NCI-H1436 (cell line): ENCODE data around the gene DDX53.

Experiments used
- DNase-seq: peaks from one replicate; lab custom pipeline; 2025; lab: John Stamatoyannopoulos, UW

The DDX53 gene

DNA sequence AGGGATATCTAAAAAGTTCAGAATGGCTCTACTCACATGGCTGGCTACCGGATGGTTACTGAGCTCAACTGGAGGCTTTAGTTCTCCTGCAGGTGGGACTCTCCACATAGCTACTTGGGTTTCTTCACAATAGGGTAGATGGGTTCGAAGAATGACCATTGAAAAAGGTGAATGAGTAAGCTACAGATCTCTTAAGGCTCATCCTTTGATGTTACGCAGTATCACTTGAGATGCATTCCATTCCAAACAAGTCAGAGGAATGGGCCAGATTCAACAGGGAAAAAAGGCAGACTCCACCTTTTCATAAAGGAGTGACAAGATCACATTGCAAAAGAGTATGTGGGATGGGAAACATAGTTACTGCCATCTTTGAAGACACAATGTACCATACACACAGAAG is 52.6 kb downstream of the DDX53 start:
- no peak for DNase-seq
